Kidney epithelial cell (primary cell): ENCODE data around the gene TNNI3. TPM values are rescaled to one million over a fixed set of nuclear protein-coding genes. Genes with fewer than 3 reads are reported as not detected.
A peak's percentile ranks its signal among the peaks of the same experiment; 100 is the strongest.
"Not testable (repeated sequence)": the region's sequence is repeated elsewhere in the genome, so short reads cannot be mapped to it uniquely, and the experiment has no call there.

Experiments used
- DNase-seq: peaks from one replicate; pipeline ENCODE4 v3.0.0-alpha.2; 2010; ENCODE audit warnings: low read depth
- H3K27me3 ChIP-seq: 2 replicates; pipeline ENCODE4 v1.6.0; 2011; ENCODE audit warnings: low read length; ENCODE audit not compliant: control insufficient read depth, insufficient read depth
- H3K36me3 ChIP-seq: 2 replicates; pipeline ENCODE4 v1.5.1; 2011; ENCODE audit warnings: low read length; ENCODE audit not compliant: control insufficient read depth, insufficient read depth
- H3K4me3 ChIP-seq: 2 replicates; pipeline ENCODE4 v1.5.1; 2011; ENCODE audit warnings: low read depth, mild to moderate bottlenecking, control low read depth, low read length
- total RNA-seq: library from RNA; depleted of rRNA; stranded (reverse); fragments of >200 nt; gene quantifications from 2 replicates; pipeline ENCODE4 v1.2.3, GENCODE V29; 2015
- TF ChIP-seq, protein P1 (sequence below): IDR thresholded peaks from 2 replicates; pipeline ENCODE4 v1.5.1; 2011; ENCODE audit warnings: mild to moderate bottlenecking, moderate library complexity, low read length, control low read depth, inconsistent platforms; ENCODE audit not compliant: insufficient read depth, poor library complexity, severe bottlenecking

Gene TNNI3
- total RNA-seq, 1 donor from 2014 or later: 4.7 TPM

DNA sequence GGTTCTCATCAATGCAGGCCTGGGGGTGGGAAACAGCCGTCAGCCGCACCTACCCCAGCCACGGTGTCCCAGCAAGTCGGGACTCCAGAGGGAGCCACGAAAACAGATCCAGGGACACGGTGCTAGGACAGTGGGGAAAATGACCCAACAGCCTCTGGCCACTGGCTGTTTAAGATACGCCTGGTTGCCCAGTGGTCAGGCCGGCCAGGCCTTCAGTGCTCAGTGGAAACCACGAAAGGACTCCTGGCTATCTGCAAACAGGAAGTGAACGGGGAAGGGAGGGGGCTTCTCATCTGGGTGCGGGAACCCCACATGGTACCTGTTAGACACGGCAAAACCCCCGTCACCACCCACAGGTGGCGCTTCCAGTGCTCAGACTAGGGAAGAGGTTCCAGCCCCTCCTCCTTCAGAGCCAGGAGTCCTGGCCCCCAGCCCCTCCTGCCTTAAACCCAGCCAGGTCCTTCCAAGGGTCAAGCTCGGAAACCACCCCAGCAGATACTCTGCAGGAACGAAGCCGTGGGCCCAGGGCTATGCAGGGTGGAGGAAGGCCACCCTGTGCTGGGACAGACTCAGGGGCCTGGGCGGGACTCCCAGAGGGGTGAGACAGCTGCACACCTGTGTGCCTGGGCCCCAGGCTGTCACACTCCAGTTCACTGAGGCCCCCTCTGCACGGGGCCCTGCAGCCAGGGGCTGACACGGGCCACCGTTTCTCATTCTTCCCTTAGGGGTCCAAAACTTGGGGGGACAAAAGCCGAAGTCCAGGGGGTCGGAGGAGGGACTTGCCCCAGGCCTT lies 44.6 kb downstream of the TNNI3 start:
- TF ChIP-seq, protein P1, sequence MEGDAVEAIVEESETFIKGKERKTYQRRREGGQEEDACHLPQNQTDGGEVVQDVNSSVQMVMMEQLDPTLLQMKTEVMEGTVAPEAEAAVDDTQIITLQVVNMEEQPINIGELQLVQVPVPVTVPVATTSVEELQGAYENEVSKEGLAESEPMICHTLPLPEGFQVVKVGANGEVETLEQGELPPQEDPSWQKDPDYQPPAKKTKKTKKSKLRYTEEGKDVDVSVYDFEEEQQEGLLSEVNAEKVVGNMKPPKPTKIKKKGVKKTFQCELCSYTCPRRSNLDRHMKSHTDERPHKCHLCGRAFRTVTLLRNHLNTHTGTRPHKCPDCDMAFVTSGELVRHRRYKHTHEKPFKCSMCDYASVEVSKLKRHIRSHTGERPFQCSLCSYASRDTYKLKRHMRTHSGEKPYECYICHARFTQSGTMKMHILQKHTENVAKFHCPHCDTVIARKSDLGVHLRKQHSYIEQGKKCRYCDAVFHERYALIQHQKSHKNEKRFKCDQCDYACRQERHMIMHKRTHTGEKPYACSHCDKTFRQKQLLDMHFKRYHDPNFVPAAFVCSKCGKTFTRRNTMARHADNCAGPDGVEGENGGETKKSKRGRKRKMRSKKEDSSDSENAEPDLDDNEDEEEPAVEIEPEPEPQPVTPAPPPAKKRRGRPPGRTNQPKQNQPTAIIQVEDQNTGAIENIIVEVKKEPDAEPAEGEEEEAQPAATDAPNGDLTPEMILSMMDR: peak; percentile 8
- DNase-seq: no peak
- Histone ChIP-seq H3K36me3 (peaks cover 2% of the 10 kb centered on the region), H3K4me3 (no peak overlapping the region), H3K27me3 (no peaks in the 10 kb centered on the region)

GRCh38 chr19:55112246-55112776 lies 45.2 kb downstream of the TNNI3 start:
- H3K27me3 ChIP-seq: no peaks in the 10 kb centered on the region
- TF ChIP-seq, protein P1: no peak
- H3K4me3 ChIP-seq: no peak overlapping the region
- peaks cover 2% of the 10 kb centered on the region for H3K36me3 ChIP-seq
- no peak for DNase-seq

DNA sequence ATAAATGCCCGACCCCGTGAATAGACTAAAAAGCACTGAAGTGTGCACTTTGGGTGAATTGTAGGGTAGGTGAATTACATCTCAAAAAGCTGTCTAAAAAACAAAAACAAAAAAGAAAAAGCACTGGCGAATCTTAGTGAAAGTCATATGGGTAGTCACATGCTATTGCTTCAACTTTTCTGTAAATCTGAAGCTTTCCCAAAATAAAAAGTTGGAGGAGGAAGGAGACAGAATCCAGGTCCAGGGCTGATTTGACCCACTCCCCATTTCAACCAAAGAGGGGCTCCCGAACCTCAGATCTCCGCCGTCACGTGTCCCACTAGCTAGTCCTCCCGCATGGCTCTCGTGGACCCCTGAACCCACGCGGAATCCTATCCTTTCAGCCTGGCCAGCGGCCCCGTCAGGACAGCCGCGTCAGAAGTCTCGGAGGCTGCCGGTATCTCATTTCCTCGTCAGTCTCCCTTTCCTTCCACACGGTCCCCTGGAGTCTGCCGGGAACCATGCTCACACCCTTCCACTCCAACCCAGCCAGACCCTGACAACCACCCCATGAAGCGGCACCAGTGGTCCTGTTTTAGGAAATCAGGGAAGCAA lies 46.2 kb downstream of the TNNI3 start:
- no peak for DNase-seq
- Histone ChIP-seq H3K27me3 (no peaks in the 10 kb centered on the region), H3K4me3 (no peak overlapping the region), H3K36me3 (peaks cover 2% of the 10 kb centered on the region)
- TF ChIP-seq, protein P1: no peak

DNA sequence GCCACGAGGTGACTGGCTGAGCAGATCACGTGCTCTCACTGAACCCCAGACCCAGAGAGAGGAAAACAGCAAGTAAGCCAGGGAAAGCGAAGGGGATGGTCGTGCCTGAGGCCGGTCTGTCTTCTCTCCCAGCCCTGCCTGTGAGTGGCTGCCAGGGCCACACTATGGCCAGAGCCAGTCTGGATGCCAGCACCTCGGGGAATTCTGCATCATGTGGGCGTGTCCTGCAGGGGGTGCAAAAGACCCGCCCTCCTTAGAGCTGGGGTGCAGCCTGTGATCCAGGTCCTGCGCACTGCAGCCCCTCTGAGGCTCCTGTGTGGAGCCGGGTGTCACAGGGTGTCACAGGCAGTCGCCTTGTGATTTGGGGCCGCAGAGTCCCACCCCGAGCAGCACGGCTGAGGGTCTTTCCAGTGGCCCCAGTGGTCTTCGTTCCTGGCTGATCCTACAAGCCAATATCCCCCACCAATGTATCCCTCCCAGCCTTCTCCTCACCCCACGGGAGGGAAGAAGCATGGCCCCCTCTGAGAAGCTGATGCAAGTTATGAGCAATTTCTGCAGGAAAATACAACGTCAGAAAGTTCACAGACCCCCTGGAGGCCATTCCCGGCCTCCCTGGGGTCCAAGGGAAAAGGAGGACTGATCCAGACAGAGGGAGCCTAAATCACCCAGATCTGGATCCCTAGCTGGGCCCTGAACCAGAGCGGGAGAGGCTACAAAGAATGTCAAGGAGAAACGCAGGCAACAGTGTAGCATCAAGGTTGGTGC lies 47.8 kb downstream of the TNNI3 start:
- Histone ChIP-seq H3K4me3 (no peak overlapping the region), H3K36me3 (peaks cover 2% of the 10 kb centered on the region), H3K27me3 (no peaks in the 10 kb centered on the region)
- no peak for DNase-seq
- TF ChIP-seq, protein P1: no peak

- H3K27me3 ChIP-seq, H3K4me3 ChIP-seq, DNase-seq, H3K36me3 ChIP-seq: not testable (repeated sequence)
These were observed 50.3 kb downstream of the TNNI3 start for GRCh38 chr19:55107252-55107651.

GRCh38 chr19:55106591-55106990 lies 50.9 kb downstream of the TNNI3 start:
- Histone ChIP-seq H3K36me3 (peaks cover 4% of the 10 kb centered on the region), H3K4me3 (no peak overlapping the region), H3K27me3 (no peaks in the 10 kb centered on the region)
- no peak for DNase-seq
- TF ChIP-seq, protein P1: no peak
